GM21529 (cell line): ENCODE data around the gene AFAP1L2.

Source experiments
- ATAC-seq: cut with Tn5 transposase; IDR thresholded peaks from one replicate; pipeline ENCODE4 v1.9.1; 2021; ENCODE audit not compliant: unreplicated experiment

Gene AFAP1L2

DNA sequence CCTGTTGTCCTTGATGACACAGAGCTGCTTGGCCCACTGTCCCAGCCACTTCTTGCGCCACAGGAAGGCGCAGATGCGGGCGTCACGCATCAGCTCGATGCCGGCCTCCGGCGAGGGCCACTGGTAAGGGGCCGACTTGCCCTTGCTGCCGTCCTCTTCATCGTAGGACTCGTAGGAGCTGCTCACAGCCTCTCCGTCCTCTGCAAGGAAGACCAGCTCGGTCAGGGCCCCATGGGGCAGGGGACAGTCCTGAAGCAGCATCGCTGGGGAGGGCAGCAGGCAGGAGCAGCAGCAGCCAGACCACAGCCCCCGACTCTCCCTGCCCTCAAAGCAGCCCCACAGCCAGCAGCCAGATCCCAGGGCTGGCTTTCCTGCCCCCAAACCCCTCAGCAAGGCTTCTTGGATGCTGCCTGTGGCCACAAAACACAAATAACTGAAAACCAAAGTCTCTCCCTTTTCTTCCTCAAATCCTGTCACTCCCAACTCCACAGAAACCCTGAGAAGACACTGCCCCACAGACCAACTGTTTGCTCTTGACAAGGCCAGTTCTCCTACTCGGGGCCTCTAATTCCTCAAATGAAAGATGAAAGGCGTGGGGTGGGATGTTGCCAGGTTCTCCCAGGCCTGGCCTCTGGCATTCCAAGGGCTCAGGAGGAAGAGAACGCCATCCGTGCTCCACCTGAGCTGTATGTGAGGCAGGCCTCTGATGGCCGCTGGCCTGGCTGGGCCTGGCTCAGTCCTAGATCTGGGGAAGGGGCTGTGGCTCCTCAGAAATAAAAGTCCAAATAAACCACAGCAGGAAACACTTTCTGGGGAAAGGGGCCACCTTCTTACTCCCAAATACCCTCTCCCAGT lies 88.5 kb downstream of the AFAP1L2 start:
- ATAC-seq = no peak

DNA sequence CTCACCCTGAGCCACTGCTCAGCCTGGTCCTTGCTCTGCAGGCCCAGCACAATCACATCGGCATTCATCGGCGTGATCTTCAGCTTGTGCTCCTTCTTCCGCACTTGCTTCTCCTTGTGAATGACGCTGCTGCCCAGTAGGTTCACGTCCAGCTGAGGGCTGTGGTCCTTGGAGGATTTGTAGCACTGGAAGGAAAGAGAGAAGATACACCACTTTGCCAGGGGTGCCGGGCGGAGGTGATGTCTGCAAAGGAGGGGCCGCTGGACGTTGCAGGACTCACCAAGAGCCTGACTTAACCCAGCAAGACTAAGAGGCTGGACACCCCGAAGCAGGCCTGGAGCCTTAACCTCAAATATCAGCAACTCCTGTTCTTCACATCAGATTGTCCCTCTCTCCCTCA lies 90.4 kb downstream of the AFAP1L2 start:
- no peak for ATAC-seq

DNA sequence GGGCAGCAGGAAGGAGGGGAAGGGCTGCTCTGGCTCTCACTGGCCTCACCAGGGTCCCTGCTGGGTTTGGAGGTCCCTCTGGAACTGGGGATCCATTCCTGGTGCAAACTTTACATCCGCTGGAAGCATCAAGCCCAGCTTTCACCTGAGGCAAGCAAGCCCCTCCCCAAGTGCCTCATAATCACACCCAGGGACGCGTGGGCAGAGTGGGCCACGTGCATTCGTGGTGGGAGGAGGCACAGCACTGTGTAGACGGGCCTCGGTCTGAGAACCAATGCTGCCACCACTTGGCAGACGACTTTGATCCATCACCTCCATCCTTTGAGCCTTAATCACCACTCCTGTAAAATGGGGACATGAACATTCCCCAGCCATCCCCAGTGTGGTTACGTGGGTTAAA lies 91.2 kb downstream of the AFAP1L2 start:
- ATAC-seq = no peak

DNA sequence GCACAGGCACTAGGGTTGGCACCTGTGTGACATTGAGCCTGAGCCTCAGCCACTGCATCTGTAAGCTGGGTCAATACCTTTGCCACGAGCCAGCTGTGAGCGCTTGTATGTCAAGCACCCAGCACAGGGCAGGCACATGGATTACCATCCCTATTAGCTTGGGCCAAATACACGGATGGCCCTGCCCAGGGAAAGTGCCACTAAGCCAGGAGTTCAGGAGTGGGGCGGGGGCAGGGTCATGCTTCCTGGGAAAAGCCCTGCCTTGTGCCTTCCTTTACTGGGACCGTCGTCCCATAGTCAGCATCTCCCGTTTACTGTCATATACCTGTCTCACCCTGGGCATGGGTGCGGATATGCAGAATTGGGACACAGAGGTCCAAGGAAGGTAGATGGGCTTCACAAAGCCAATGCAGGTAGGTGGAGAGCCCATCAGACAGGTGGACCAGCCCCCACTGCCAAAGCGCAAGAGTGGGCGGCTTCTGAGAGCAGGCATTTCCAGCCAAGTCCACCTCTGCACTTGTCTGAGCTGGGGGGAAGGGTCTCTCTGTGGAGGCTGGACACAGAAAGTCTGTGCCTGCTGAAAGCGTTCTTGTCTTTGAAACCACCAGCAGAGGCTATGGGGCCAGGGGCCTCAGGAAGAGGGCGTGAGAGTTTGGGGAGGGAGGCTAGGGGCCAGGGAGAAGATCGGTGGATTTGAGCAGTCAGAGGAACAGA lies 92.6 kb downstream of the AFAP1L2 start:
- no peak for ATAC-seq

GRCh38 chr10:114311023-114311422 lies 93.3 kb downstream of the AFAP1L2 start:
- ATAC-seq = no peak

- no peak for ATAC-seq
Observed at GRCh38 chr10:114310346-114310745, 94.0 kb downstream of the AFAP1L2 start.

DNA sequence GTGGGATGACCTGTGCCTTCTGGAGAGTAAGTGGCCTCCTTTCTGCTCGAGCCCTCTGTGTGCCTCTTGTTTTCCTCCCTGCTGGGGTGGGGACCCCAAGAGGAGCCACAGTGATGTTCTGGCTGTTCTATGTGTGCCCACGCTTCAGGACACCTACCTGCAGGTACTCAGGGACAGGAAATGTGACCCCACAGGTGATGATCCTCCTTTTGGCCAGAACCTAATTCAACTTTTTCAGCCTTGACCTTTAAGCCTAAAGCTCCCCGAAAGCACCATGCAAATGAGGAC lies 95.0 kb downstream of the AFAP1L2 start:
- ATAC-seq = no peak

DNA sequence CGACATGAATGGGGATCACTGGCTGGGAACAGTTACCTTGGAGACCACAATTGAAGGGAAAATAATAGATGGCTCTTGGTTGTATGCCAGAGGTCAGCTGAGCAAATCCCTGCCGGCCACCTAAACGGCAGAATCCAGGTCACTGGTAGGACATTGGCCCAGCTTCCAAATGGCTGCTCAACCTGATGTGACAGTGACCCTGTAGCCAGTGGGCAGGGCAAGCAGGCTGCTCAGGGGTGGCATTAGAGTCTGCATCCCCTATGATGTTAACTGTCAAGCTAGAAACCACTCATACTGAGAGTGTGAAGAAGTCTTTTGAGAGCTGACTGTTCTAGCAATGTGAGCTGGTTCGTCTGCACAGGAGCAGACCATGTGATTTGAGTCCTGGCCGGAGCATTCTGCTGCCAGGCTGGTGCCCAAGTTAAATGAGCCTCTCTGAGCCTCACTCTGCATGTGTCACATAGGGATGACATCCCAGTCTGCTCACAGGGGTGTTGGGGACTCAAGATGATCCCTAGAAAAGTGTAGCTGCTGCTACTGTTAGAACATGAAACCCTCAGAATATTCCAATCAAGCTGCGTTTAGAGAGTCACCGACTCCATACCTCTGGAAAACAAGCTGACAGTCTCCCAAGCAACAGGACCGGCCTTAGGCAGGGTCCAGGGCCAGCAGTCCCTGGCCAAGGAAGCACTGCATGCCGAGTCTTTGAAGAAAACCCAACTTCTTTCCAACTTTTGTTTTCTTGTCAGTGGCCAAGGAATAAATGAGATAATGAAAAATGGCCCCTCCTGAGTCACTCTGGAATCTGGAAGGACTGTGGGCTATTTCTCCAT lies 95.6 kb downstream of the AFAP1L2 start:
- no peak for ATAC-seq

GRCh38 chr10:114307731-114308130 lies 96.6 kb downstream of the AFAP1L2 start:
- ATAC-seq = no peak

- no peak for ATAC-seq
Observed at GRCh38 chr10:114306116-114306973, 98.0 kb downstream of the AFAP1L2 start.

DNA sequence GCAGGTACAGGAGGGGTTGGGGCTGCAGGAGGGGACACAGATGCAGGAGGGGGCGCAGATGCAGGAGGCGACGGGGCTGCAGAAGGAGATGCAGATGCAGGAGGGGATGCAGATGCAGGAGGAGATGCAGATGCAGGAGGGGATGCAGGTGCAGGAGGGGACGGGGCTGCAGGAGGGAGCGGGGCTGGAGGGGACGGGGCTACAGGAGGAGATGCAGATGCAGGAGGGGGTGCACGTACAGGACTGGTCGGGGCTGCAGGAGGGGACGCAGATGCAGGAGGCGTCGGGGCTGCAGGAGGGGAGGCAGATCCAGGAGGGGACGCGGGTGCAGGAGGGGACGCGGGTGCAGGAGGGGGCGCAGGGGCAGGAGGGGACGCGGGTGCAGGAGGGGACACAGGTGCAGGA lies 98.8 kb downstream of the AFAP1L2 start:
- ATAC-seq = no peak

DNA sequence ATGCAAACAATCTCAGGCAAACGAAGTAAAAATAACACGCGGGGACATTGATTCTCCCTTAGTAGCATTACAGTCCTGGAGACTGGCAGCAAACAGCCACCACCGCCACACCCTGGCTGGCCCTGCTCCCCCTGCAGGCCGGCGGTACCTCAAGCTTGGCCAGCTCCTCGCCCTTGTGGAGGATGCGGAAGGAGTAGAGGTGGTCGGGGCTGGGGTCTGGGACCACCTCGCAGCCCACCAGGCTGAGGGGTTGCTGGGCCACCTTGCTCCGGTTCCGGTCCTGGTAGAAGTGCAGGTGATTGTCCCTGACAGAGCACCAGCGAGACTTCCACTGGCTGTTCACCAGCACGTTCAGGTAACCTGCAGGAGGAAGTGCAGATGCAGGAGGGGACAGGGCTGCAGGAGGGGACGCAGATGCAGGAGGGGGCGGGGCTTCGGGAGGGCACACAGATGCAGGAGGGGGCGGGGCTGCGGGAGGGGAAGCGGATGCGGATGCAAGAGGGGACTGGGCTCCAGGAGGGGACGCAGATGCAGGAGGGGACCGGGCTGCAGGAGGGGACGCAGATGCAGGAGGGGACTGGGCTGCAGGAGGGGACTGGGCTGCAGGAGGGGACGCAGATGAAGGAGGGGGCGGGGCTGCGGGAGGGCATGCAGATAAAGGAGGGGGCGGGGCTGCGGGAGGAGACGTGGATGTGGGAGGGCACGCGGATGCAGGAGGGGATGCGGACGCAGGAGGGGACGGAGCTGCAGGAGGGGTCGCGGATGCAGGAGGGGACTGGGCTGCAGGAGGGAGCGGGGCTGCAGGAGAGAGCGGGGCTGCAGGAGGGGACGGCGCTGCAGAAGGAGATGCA lies 99.5 kb downstream of the AFAP1L2 start:
- ATAC-seq = peak; percentile 62

GRCh38 chr10:114304017-114304570 lies 100.2 kb downstream of the AFAP1L2 start:
- ATAC-seq = peak; percentile 84

- peak; percentile 4 for ATAC-seq
Observed at GRCh38 chr10:114303556-114303955, 100.7 kb downstream of the AFAP1L2 start.

DNA sequence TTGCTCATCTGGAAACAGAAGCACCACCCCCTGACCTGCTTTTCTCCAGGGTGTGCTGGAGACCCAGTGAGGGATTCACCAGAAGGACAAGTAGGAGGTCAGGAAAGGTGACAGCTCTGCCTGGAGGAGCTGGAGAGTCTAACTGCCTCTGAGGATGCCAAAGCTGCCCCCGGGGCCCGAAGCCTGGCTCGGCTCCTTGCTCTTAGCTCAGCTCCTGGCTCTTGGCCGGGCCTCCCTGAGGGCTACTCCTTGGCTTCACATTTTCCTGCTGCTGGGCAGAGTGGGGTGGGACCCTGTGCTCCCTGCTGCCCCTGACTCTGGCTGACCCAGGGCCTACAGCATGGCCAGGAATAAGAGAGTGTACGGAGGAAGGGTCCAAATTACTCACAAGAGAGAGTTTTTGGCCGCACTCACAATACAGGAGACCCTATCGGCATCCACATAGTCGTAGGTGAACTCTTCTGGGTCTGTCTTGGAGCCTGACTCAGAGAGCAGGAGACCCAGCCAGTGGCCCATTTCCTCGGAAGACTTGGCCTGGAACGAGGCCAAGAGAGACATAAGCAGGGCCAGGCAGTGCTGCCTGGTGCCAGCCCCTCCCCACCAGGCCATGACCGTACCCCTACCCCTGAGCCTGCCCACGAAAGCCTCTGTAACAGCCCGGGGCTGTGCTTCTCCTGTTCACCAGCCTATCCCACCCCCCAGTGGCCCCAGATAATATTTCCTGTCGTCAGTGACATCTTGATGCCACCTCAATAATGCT lies 102.2 kb downstream of the AFAP1L2 start:
- no peak for ATAC-seq

GRCh38 chr10:114301177-114301576 lies 103.1 kb downstream of the AFAP1L2 start:
- no peak for ATAC-seq

GRCh38 chr10:114300036-114300645 lies 104.2 kb downstream of the AFAP1L2 start:
- no peak for ATAC-seq

DNA sequence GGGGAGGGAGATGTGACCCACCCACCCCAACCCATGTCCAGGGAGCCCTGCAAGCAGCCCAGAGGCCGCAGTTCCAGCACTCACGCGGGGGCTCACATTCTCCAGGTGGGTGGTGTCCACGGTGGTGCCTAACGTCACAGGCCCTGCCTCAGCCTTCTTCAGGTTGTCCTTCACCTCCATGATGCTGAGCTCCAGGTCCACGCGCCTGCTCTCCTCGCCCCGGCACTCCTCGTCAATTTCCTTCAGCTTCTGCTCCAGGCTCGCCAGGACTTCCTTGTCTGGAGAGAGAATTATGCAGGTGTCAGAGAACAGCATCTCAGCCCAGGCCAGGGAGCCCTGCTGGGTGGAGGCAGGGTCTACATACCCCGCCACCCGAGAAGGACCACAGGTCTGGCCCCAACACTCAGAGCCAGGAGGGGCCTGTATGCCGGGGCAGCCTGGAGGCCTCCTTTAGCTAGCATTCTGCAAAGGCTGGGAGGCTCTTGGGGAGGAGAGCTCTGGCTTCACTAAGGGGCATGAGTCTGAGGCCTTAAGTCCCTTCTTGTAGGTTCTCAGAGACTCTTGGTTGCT lies 107.1 kb downstream of the AFAP1L2 start:
- no peak for ATAC-seq
